K562 (cell line): ENCODE data around the gene NEK1. TPM values are rescaled to one million over a fixed set of nuclear protein-coding genes. Genes with fewer than 3 reads are reported as not detected.
A peak's percentile ranks its signal among the peaks of the same experiment; 100 is the strongest.

Experiments used
- FOXA3 ChIP-seq, 2 experiments: fragments of 450-650 bp in 1 of 2; sonication (generic) in 1 of 2; formaldehyde crosslinking; IDR thresholded peaks in 1 of 2; conservative IDR thresholded peaks in 1 of 2; 2 replicates each; pipeline versions ENCODE4 v1.4.0 to v1.8.0; 2020 to 2022; ENCODE audit warnings: mild to moderate bottlenecking in 2 of 2, missing genetic modification reagents in 1 of 2
- GTF3C2 ChIP-seq: IDR thresholded peaks from 3 replicates; pipeline ENCODE4 v1.6.1; 2011; ENCODE audit warnings: borderline replicate concordance, mild to moderate bottlenecking, moderate library complexity; ENCODE audit not compliant: insufficient read length; ENCODE audit errors: extremely low read depth
- HCFC1 ChIP-seq: IDR thresholded peaks from 2 replicates; pipeline ENCODE4 v1.6.1; 2012; ENCODE audit warnings: low read depth, low read length, improper control_type of control experiment
- KDM5B ChIP-seq: fragments of 200-600 bp; sonication (generic); IDR thresholded peaks from 2 replicates; pipeline ENCODE4 v1.6.1; 2012; ENCODE audit warnings: low read depth, mild to moderate bottlenecking, moderate library complexity, low read length, control low read depth, inconsistent platforms; ENCODE audit not compliant: insufficient replicate concordance
- NCOA4 ChIP-seq: fragments of 450-650 bp; IDR thresholded peaks from 2 replicates; pipeline ENCODE4 v1.6.1; 2018; ENCODE audit warnings: mild to moderate bottlenecking; ENCODE audit not compliant: partially characterized antibody
- PTBP1 ChIP-seq: fragments of 200-400 bp; formaldehyde crosslinking; IDR thresholded peaks from 2 replicates; pipeline ENCODE4 v1.6.1; 2017; ENCODE audit warnings: low read depth, low read length
- RAD21 ChIP-seq, 2 experiments: fragments of 250-450 bp in 1 of 2; fragments of 450-650 bp in 1 of 2; sonication (Bioruptor Pico) in 1 of 2; formaldehyde crosslinking in 1 of 2; IDR thresholded peaks in 1 of 2; conservative IDR thresholded peaks in 1 of 2; 2 replicates each; pipeline versions ENCODE4 v1.4.0 to v1.8.0; 2020 to 2022; ENCODE audit warnings: mild to moderate bottlenecking in 2 of 2, moderate library complexity in 1 of 2
- RB1 ChIP-seq: fragments of 450-650 bp; IDR thresholded peaks from 2 replicates; pipeline ENCODE4 v1.6.1; 2017; ENCODE audit warnings: low read depth, mild to moderate bottlenecking
- SMARCA4 ChIP-seq: fragments of 450-650 bp; IDR thresholded peaks from 2 replicates; pipeline ENCODE4 v1.6.1; 2016
- SRSF3 ChIP-seq: fragments of 200-400 bp; formaldehyde crosslinking; IDR thresholded peaks from 2 replicates; pipeline ENCODE4 v1.6.1; 2016; ENCODE audit warnings: mild to moderate bottlenecking, low read length, moderate library complexity; ENCODE audit not compliant: insufficient read depth
- ZNF146 ChIP-seq: IDR thresholded peaks from one replicate; pipeline ENCODE4 v1.6.1; 2018; ENCODE audit warnings: missing compliant biosample characterization; ENCODE audit not compliant: unreplicated experiment
- polyA plus RNA-seq, 8 experiments: library from polyadenylated mRNA; depleted of rRNA in 4 of 8; stranded (reverse) in 5 of 8; unstranded in 3 of 8; fragments of >200 nt; fragmentation: Nextera tagmentation in 2 of 8; fragmentation: Illumina TruSeq in 1 of 8; extraction: Ambion mirVana in 2 of 8; extraction: Trizol in 1 of 8; gene quantifications; 2 replicates each; pipeline versions ENCODE4 v1.2.1 to v1.2.3, GENCODE V29; 2011 to 2014; ENCODE audit warnings: inconsistent platforms in 1 of 8, missing spikeins in 1 of 8
- total RNA-seq, 7 experiments: library from RNA; depleted of rRNA in 6 of 7; stranded (reverse); fragments of >200 nt in 6 of 7; fragmentation: Illumina TruSeq in 2 of 7; extraction: Trizol in 2 of 7; gene quantifications; 2 replicates each; pipeline versions ENCODE4 v1.2.1 to v1.2.3, GENCODE V29; 2011 to 2021; ENCODE audit warnings: low replicate concordance in 1 of 7
- TF ChIP-seq, protein P1 (sequence below): sonication (generic); IDR thresholded peaks from 2 replicates; pipeline ENCODE4 v1.6.1; 2016
- TF ChIP-seq, protein P2 (sequence below): fragments of 250-450 bp; sonication (Bioruptor Pico); IDR thresholded peaks from 2 replicates; pipeline ENCODE4 v1.4.0; 2020; ENCODE audit warnings: borderline replicate concordance
- TF ChIP-seq, protein P3 (sequence below): IDR thresholded peaks from 3 replicates; pipeline ENCODE4 v1.6.1; 2011; ENCODE audit warnings: borderline replicate concordance, mild to moderate bottlenecking; ENCODE audit not compliant: insufficient read length, insufficient read depth
- TF ChIP-seq, protein P4 (sequence below): fragments of 250-450 bp; sonication (Bioruptor Pico); IDR thresholded peaks from 2 replicates; pipeline ENCODE4 v1.4.0; 2020; ENCODE audit warnings: mild to moderate bottlenecking, moderate library complexity, borderline replicate concordance

NEK1 gene
- total and polyA plus RNA-seq, 9 of the 15 experiments (the other 6 are each of a cell fraction or from before 2014, with no cell fraction given), result 6.2 to 15.7 (median 10.3) TPM

DNA sequence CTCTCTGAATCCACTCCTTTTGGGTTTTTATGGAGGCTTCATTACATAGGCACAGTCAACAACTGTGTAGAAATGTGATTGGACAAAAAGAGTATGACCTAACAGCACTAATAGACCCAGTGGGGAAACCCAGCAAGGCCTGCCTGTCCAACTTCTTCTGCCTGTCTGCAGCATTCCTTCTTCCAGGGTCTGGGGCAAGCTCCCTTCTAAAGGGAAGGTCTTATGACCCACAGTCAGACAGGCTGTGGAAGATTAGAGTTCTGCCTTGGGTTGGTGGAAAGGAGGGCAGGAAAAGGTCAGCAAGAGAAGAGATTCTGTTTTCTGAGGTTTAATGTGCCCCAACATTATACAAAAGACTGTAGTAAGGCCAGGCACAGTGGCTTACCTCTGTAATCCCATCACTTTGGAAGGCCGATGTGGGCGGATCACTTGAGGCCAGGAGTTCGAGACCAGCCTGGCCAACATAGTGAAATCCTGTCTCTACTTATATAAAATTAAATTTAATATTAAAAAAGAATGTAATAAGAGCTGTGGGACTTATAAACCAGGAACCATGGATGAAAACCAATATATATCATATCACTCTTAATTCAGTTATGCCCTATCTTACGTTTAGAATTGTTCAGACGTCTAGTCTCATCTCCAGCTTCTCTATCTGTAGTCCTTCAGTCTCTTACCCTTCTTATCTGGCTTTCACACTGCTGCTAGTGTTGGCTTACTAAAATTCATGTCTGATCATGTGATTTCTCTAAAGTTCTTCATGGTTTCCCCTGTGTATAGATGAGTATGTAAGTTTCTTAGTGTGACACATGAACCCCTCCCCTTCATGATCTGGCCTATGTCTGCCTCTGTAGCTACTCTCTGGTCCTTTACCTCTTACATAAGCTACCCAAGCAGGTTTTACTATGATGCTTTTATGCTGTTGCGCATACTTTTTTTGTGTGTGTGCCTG lies 14.2 kb upstream of the NEK1 start (continued):
- TF ChIP-seq GTF3C2 (peak; percentile 47), KDM5B (no peak), ZNF146 (no peak), PTBP1 (no peak), HCFC1 (no peak), RAD21 (CRISPR knock-in tag; conservative IDR thresholded peaks at IDR 0.05 in 1 of 2, IDR thresholded peaks at IDR 0.05 in 1 of 2) (no peak), NCOA4 (no peak), RB1 (no peak), FOXA3 (CRISPR knock-in tag; conservative IDR thresholded peaks at IDR 0.05 in 1 of 2, IDR thresholded peaks at IDR 0.05 in 1 of 2) (peak in 1 of 2 experiments; percentile 5; a peak in 1 of 4 replicates), SRSF3 (no peak), SMARCA4 (peak; percentile 94)
- TF ChIP-seq, protein P1, sequence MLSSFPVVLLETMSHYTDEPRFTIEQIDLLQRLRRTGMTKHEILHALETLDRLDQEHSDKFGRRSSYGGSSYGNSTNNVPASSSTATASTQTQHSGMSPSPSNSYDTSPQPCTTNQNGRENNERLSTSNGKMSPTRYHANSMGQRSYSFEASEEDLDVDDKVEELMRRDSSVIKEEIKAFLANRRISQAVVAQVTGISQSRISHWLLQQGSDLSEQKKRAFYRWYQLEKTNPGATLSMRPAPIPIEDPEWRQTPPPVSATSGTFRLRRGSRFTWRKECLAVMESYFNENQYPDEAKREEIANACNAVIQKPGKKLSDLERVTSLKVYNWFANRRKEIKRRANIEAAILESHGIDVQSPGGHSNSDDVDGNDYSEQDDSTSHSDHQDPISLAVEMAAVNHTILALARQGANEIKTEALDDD, result peak; percentile 61; the same call in 1 of the 2 replicates
- TF ChIP-seq, protein P2, sequence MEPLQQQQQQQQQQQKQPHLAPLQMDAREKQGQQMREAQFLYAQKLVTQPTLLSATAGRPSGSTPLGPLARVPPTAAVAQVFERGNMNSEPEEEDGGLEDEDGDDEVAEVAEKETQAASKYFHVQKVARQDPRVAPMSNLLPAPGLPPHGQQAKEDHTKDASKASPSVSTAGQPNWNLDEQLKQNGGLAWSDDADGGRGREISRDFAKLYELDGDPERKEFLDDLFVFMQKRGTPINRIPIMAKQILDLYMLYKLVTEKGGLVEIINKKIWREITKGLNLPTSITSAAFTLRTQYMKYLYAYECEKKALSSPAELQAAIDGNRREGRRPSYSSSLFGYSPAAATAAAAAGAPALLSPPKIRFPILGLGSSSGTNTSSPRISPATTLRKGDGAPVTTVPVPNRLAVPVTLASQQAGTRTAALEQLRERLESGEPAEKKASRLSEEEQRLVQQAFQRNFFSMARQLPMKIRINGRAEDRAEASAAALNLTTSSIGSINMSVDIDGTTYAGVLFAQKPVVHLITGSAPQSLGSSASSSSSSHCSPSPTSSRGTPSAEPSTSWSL (CRISPR knock-in tag), result no peak
- TF ChIP-seq, protein P3, sequence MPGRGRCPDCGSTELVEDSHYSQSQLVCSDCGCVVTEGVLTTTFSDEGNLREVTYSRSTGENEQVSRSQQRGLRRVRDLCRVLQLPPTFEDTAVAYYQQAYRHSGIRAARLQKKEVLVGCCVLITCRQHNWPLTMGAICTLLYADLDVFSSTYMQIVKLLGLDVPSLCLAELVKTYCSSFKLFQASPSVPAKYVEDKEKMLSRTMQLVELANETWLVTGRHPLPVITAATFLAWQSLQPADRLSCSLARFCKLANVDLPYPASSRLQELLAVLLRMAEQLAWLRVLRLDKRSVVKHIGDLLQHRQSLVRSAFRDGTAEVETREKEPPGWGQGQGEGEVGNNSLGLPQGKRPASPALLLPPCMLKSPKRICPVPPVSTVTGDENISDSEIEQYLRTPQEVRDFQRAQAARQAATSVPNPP, result no peak
- TF ChIP-seq, protein P4, sequence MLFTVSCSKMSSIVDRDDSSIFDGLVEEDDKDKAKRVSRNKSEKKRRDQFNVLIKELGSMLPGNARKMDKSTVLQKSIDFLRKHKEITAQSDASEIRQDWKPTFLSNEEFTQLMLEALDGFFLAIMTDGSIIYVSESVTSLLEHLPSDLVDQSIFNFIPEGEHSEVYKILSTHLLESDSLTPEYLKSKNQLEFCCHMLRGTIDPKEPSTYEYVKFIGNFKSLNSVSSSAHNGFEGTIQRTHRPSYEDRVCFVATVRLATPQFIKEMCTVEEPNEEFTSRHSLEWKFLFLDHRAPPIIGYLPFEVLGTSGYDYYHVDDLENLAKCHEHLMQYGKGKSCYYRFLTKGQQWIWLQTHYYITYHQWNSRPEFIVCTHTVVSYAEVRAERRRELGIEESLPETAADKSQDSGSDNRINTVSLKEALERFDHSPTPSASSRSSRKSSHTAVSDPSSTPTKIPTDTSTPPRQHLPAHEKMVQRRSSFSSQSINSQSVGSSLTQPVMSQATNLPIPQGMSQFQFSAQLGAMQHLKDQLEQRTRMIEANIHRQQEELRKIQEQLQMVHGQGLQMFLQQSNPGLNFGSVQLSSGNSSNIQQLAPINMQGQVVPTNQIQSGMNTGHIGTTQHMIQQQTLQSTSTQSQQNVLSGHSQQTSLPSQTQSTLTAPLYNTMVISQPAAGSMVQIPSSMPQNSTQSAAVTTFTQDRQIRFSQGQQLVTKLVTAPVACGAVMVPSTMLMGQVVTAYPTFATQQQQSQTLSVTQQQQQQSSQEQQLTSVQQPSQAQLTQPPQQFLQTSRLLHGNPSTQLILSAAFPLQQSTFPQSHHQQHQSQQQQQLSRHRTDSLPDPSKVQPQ (CRISPR knock-in tag), result no peak
